GM19025 (cell line): ENCODE data around the gene MEN1.
A peak's percentile ranks its signal among the peaks of the same experiment; 100 is the strongest.

Experiments used
- ATAC-seq: cut with Tn5 transposase; IDR thresholded peaks from one replicate; pipeline ENCODE4 v1.9.1; 2021; ENCODE audit warnings: mild to moderate bottlenecking, low read depth, moderate library complexity; ENCODE audit not compliant: unreplicated experiment

The MEN1 gene

DNA sequence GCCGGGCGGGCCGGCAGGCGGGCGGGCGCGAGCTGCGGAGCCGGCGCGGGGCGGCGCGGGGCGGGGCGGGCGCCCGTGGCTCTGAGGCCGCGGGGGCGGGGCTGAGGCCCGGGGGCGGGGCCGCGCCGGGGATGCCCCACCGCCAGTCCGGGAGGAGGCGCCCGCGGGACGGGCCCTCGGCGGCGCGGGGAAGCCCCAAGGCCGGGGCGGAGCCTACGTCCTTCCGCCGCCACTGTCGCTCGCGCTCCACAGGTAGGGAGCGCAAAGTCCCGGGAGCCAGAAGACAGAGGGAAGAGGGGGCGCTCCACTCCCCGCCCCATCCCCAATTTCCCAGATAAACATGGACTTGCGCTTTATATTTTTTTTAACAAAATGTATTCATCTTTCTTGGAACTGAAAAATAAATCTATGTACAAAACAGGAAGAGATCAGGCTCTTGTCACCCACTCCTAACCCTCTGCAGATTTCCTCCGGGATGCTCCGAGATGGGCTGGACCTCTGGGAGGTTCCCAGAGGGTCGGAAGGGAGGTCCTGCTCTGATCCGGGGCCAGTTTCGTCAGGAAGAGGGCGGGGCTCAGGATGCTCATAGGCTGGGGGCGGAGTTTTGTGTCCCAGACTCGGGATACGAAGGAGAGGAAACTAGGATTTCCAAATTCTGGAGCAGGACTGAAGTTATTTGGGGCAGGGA lies 7.0 kb downstream of the MEN1 start, which contains the start of gene MAP4K2:
Gene MAP4K2, minus strand, starts transcription at position 57 of the 688 bp plus-strand sequence. CDS start 65 bp downstream, outside the sequence.
- ATAC-seq, result peak; percentile 58

DNA sequence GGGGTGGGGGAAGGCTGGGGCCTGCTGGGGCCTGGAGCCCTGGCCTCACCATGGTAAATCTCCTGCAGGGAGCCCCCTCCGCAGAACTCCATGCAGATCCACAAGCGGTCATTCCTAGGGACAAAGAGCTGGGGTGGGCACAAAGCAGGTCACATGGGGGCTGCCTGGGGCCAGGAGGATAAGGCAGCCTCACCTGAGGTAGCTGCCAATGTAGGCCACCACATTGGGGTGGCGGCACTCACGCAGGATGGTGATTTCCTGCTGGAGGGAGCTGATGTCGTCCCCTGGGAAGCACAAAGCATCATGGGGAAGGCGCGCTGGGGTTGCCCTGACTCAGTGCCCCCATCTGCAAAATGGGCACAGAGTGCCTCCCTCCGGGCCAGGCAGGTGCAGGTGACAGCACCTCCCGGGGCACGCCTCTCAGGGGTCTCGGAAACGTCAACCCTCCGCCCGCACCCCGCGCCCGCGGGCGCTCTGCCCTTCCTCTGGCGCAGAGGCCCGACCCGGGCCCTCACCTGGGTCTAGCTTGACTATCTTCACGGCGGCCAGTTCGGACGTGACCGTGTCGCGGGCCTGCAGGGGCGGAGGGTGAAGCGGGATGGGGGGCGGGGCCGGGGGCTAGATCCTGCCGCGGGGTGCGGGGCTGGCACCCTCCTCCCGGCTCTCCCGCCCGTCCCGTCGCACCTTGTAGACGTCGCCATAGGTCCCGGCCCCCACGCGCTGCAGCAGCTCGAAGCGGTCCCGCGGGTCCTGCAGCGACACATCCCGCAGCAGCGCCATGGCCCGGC lies 7.8 kb downstream of the MEN1 start:
- peak; percentile 18 for ATAC-seq

DNA sequence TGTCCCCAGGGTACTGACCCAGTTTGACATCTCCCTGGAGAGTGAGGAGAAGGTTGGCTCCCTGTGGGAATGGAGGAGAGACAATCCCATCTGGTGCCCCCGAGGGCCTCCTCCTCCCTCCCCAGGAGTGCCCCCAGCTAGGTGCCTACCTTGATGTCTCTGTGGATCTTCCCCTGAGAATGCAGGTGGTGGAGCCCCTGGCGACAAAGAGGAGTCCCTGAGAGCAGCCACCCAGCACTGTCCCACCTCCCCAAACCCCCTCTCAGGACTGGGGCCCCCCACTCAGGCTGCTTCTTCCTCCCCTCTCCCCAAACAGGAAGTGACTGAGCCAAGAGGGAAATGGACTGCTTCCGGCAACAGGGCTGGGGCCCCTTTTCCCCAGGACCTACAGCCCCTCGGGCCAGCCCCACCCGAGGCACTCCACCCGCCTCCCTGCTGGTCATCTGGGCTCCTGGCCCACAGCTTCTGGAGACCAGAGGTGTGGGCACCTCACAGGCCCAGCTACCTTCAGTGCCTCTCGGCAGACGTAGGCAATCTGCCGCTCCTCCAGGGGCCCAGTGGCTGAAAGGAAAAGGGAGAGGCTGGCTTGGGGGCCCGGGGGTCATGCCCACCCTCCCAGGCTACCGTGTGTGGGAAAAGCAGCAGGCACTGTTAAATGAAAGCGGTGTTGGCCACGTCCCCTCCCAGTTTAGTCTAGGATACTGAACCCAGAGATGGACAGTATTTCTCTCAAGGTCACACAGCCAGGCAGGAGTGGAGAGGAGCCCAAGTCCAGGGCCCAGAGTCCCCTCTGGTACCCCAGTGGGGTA lies 8.6 kb downstream of the MEN1 start:
- no peak for ATAC-seq

DNA sequence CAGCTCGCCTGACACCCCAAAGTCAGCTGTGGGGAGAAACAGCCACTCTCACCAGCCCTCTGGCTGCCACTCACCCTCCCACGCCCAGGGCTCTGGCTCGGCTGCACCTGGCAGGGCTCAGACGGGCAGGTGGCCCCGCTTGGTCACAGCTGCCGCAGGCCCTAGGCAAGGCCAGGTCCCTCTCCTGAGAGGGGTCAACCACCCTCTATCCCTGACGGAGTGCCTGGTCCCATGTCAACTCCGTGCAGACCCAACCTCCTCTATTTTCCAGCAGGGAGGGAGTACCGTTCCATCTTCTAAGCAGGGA lies 9.2 kb downstream of the MEN1 start:
- ATAC-seq, result no peak

DNA sequence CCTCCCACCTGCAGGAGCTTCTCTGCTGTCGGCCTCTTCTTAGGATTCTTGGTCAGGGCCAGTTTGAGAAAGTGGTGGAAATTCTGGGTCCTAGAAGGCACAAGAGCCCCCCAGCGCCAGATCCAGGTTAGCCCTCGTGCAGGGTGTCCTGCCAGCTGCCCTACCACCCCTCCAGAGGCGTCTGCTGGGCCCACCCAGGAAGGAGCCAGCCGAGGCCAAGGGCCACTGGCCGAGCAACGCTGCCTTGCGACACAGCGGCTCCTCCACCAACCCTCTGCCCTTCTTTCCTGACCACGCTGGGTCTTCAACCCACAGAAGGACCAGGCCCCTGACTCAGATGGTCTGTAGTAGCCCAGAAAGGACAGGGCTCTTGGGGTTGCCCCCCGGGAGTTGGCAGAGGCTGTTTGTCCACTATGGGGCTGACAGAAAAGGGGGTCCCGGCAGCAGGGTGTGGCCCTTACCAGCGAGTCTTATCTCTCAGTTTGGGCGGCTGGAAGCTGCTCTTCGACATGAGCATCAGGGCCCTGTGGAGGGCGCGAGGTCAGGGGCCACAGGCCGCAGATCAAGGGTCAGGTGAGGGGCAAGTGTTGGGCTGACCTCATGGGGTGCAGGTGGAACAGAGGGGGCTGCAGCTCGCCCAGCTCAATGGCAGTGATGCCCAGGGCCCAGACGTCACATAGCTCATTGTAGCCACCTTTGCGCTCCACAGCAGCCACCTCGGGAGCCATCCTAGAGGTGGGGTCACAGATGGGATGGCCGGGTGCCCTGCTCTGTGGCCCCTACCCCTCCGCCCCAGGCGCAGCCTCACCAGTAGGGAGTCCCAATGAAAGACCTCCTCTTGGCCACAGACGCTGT lies 9.8 kb downstream of the MEN1 start:
- no peak for ATAC-seq

DNA sequence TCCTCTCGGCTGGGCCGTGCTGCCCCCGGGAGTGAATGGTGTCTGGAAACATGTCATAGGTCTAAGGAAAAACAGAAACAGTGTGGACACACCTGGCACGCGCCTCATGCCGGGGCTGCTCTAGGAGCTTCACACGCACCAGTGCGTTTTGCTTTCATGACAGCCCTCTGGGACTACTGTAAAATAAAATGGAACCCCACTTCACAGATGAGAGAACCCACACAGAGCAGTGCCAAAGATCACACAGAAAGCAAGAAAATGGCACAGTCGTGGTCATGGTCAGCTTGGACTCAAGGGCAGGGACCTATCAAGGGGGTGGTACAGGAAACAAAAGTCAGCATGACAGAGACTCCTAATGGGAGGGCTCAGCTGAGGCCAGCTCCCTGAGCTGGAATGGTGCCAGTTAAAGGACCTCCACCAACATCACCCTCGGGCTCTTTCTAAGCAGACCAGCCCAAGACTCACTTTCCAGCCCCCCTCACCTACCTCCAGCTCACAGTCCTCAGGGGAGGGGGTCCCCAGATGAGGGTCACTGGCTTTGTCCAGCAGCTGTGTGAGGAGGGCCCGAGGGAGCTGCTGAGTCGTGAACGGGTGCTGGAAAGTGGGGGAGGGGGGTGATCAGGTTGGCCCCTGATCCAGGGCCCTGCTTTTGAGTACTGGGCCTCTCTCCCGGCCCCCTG lies 10.6 kb downstream of the MEN1 start:
- ATAC-seq, result no peak

DNA sequence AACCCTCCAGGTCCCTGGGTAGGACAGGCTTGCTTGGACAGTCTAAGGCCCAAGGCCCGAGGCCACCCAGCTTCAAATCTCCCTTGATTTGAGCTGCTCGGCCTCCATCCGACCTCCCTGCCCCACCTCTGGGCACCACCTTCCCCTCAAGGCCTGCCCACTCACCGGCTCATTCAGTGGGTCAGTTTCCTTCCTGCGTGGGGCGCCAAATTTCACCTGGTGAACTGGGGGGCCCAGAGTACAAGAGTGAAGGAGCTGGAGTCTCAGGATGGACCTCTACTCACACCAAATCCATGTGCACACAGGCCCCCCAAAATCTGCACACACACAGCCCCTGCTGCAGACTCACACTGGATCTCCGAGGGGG lies 11.1 kb downstream of the MEN1 start:
- ATAC-seq, result no peak

DNA sequence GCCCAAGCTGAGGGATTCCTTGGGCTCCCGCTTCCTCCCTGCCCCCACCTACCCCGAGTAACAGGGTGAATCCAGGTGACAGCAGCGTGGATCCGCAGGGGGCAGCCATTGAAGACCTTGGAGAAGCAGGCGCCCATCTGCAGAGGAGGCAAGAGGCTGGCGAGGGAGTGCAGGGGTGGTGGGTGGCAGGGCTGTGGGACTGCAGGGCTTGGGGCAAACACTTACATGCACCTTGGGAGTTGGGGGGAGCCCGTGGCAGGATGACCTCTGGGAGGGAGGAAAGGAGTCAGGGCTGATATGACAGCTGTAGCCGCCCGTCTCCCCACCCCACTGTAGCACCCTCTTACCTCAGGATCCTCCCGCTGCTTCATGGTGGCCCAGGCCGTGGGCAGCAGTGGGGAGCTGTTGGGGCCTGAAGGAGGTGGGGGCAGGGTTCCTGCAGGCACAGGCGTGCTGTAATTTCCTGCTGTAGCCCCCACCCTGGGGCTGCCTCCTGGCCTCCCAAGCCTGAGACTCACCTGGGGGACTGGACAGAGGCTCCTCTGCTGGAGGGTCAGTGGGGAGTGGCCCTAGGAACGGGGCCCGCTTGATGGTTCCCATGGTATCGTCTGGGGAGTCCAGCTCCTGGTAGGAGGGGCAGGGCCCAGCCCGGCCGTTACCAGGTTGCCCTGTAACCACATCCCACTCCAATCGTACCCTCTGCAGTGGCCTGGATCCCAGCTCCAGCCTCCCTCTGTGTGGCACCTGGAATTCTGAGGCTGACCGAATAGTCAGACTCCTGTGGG lies 13.4 kb downstream of the MEN1 start:
- no peak for ATAC-seq

DNA sequence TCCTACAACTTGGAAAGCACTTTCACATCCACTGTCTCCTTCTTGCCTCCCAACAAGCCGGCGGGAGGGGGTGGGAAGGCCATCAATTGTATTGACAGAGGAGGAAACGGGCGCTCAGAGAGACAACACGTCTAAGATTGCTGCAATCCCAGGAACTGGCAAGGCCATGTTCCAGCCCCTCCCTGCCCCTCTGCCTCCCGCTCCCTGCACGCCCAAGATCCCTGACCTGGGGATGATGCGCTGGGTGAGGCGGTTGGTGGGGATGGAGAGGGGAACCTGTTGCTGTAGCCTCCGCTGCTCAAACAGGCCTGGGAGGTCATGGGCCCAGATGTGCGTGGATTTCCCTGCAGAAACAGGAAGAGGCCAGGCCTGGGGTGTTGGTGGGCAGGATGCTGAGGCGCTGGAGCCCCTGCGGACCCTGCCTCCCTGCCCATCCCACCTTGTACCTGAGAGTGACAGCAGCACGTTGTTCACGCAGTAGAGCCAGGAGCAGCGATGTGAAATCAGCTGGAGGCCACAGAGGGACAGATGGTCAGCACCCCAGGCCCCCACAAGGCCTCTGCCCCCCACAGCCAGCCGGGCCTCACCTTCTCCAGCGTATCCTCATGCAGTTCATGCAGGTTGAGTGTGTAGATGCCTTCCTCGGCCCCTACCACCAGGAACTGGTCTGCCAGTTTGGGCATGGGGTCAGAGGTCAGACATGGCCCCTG lies 14.1 kb downstream of the MEN1 start:
- ATAC-seq, result no peak

DNA sequence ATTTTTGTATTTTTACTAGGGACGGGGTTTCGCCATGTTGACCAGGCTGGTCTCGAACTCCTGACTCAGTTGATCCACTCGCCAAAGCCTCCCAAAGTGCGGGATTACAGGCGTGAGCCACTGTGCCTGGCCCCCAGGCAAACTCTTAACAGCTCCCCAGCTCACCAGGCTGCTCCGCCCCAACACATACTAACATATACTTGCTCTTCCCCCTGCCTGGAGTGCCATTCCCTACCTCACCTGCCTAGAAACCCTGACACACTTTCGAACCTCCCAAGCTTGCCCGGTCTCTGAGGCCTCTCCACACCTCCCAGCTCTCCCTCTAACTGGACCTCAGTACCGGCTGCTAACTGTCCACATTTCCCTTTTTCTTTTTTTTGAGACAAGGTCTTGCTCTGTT lies 15.8 kb downstream of the MEN1 start:
- no peak for ATAC-seq

DNA sequence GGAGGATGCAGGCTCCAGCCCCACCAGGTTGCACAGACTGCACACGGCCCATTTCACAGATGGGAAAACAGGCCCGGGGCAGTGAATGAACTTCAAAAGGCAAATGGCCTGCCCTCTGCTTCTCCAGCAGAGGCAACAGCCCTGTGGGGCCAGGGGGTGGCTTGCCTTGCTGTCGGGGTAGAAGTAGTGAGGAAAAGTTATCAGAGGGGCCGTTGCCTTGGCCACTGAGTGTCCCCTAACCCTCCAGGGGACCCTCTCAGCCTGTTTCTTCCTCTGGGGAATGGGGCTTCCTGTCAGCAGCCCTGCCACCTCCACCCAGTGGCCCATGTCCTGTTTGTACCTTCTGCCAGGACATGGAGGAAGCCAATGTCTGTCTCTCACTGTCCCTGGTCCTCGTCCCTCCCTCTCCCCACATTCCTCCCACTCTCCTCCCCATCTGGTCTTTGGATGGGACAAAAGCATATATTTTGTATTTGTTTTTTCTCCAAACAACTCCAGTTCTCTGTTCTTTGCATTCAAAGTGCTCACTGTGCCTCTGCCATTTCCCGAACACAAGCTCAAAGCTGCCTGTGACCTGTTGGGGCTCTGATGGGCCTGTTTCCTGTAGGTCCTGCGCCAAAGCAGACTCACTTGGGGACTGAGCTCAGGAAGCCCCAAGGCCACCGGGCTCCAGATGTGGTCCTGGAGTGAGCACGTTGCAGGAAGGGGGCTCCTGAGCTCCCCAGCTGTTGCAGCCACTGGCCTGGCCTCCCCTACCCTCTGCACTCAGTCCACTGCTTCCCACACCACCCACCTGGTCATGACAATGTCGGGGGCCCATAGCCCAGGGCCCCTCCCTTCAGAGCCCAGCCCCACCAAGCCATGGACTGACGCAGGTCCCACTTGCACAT lies 16.8 kb downstream of the MEN1 start:
- no peak for ATAC-seq

DNA sequence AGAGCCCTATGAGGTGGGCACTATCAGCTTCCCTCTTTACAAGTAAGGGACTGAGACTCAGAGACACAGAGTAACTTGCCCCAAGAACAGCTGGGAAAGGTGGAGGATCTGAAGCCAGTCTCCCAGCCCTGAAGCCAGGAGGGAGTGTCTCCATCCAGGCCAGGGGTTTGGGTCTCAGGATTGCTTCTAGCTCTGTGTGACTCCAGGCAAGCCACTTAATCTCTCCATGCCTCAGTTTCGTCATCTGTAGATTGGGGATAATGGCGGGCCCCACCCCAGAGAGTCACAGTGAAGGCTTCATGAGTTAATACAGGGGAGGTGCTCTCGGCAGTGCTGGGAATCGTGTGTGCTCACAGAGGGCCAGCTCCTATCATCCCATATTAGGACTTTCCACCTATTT lies 17.9 kb downstream of the MEN1 start:
- ATAC-seq, result no peak

DNA sequence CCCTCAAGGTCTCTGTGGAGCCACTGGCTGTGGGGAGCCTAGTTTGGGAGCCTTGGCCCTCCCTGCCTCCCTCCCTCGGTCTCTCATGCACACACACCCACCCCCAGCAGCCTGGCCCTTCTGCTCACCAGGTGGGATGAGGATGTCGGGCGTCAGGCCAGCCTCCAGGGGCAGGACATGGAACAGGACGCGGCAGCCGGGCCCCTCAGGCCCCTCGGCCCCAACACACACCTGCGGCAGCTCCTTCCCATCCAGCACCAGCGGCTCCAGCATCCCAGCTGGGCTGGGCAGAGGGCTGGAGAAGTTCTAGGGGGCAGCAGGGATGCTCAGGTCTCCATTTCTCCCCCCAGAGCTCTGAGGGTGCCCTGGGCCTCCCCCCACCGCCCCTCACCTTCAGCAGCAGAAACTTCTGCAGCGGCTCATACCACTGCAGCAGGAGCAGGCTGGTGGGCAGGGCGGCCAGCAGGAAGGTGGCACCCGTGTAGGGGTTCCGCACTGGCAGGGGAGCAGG lies 18.5 kb downstream of the MEN1 start:
- no peak for ATAC-seq

DNA sequence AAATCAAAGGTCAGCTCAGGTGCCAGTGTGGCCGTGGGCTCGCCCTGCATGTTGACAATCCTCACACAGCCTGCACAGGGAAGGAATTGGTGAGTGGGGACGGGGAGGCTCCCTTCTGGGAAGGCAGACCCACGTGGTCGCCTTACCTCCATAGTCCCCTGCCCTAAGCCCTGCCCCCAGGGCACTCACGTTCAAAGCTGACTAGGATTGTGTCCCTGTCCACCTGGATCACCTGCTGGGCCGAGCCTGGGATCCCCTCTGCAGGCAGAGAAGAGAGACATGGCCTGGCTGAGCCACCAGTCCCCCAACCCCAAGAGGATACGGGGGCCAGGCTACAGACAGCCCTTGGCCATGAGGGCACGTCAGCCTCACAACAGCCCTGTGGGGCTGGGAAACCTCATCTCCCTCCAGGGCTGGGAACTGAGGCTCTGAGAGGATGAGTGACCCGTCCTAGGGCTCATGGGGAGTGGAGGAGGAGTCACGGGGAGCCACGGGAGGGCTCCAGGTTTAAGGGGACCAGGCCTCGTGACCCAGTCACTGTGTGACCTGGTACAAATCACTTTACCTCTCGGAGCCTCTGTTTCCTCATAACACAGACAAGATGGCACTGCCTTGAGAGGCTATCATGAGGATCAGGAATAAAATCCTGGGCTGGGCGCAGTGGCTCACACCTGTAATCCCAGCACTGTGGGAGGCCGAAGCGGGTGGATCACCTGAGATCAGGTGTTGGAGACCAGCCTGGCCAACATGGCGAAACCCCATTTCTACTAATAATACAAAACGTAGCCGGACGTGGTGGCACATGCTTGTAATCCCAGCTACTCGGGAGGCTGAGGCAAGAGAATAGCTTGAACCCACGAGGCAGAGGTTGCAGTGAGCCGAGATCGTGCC lies 19.9 kb downstream of the MEN1 start:
- no peak for ATAC-seq

DNA sequence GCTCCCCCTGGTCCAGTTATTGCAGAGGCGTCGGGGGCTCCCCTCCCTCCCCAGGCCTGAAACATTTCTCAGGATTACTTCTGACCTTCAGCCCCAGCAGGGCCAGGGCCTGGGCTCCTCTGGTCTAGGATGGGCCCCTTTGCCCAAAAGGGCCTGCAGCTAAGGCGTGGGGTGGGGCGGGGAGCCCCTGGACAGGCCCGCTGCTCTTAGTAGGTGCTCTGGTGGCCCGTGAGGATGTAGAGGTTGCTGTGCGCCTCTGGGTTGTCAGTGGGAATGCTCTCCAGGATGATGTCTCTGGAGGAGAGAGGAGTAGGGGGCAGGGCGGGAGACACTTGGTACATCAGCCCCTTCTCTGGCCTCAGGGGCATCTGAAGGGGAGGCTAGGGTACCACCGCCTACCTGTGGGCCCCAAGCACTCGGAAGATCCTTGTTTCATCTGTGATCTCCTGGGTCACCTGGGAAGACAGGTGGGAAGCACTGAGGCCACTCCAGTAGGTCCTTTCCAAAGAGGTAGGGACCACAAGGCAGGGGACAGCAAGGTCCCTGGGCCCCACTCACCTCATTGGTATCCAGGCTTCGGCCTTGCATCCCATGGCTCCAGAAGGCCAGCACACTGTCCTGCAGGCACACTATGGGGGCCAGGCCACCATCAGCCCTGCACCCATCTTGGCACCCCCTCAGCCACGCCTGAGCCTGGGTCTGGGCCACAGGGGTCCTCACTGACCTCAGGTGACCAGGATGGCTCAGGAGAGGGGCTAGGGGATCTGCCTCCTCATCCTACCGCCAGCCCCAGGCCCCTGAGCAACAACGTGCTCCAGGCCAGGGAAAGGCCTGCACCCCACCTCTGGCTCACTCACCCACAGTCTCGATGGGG lies 20.8 kb downstream of the MEN1 start:
- ATAC-seq, result no peak
